GM23338 (cell line): Measurements from ENCODE around the gene ADGRL3. TPM values are rescaled to one million over a fixed set of nuclear protein-coding genes. Genes with fewer than 3 reads are reported as not detected.

Source experiments
- ATAC-seq: fragments of 200-7000 bp; cut with Tn5 transposase; 3 replicates; pipeline ENCODE4 v1.9.1; 2020
- DNase-seq: peaks from one replicate; pipeline ENCODE4 v3.0.0-alpha.2; 2015; ENCODE audit warnings: low spot score
- H2AFZ ChIP-seq: fragments of 200-600 bp; sonication (generic); 2 replicates; pipeline ENCODE4 v1.8.0; 2016; ENCODE audit warnings: antibody characterized with exemption, mild to moderate bottlenecking, moderate library complexity
- H3F3A ChIP-seq: fragments of 200-600 bp; sonication (generic); replicated peaks from 2 replicates; pipeline ENCODE4 v1.8.0; 2017; ENCODE audit warnings: antibody characterized with exemption, mixed run types, low read depth
- H3K27ac ChIP-seq: fragments of 200-600 bp; sonication (generic); 2 replicates; pipeline ENCODE4 v1.6.1; 2016; ENCODE audit warnings: low read depth
- H3K27me3 ChIP-seq: fragments of 200-600 bp; sonication (generic); 2 replicates; pipeline ENCODE4 v1.8.0; 2016; ENCODE audit warnings: mild to moderate bottlenecking, mixed run types, moderate library complexity; ENCODE audit not compliant: insufficient read depth
- H3K36me3 ChIP-seq: fragments of 200-600 bp; sonication (generic); 2 replicates; pipeline ENCODE4 v1.8.0; 2016; ENCODE audit warnings: mild to moderate bottlenecking; ENCODE audit not compliant: insufficient read depth
- H3K4me1 ChIP-seq: fragments of 200-600 bp; sonication (generic); 2 replicates; pipeline ENCODE4 v1.8.0; 2016; ENCODE audit warnings: mild to moderate bottlenecking, moderate library complexity; ENCODE audit not compliant: insufficient read depth
- H3K4me2 ChIP-seq: fragments of 200-600 bp; sonication (generic); 2 replicates; pipeline ENCODE4 v1.7.1; 2017; ENCODE audit warnings: mixed run types
- H3K4me3 ChIP-seq: fragments of 200-600 bp; sonication (generic); 2 replicates; pipeline ENCODE4 v1.6.1; 2016; ENCODE audit warnings: mixed run types
- H3K79me2 ChIP-seq: fragments of 200-600 bp; sonication (generic); replicated peaks from 2 replicates; pipeline ENCODE4 v1.8.0; 2017; ENCODE audit warnings: mild to moderate bottlenecking; ENCODE audit not compliant: insufficient read depth
- H3K9me2 ChIP-seq: fragments of 200-600 bp; sonication (generic); 2 replicates; pipeline ENCODE4 v1.8.0; 2017; ENCODE audit not compliant: insufficient read depth
- H4K20me1 ChIP-seq: fragments of 200-600 bp; sonication (generic); replicated peaks from 2 replicates; pipeline ENCODE4 v1.8.0; 2017; ENCODE audit warnings: mild to moderate bottlenecking; ENCODE audit not compliant: insufficient read depth
- H3K27ac Mint-ChIP-seq: 2 replicates; pipeline ENCODE4 v1.8.0; 2020; ENCODE audit warnings: inconsistent platforms, mild to moderate bottlenecking, moderate library complexity, mixed read lengths
- H3K27me3 Mint-ChIP-seq: 3 replicates; pipeline ENCODE4 v1.8.0; 2022; ENCODE audit warnings: low read depth, mild to moderate bottlenecking, moderate library complexity, mixed read lengths, inconsistent platforms; ENCODE audit not compliant: insufficient read depth, poor library complexity
- H3K36me3 Mint-ChIP-seq: 3 replicates; pipeline ENCODE4 v1.8.0; 2021; ENCODE audit warnings: low read depth, mild to moderate bottlenecking, inconsistent platforms, moderate library complexity, mixed read lengths
- H3K4me1 Mint-ChIP-seq: 3 replicates; pipeline ENCODE4 v1.8.0; 2020; ENCODE audit warnings: mild to moderate bottlenecking, inconsistent platforms, mixed read lengths
- H3K4me3 Mint-ChIP-seq: 3 replicates; pipeline ENCODE4 v1.8.0; 2021; ENCODE audit warnings: moderate library complexity, mild to moderate bottlenecking, inconsistent platforms, mixed read lengths
- H3K9me3 Mint-ChIP-seq: 3 replicates; pipeline ENCODE4 v1.8.0; 2020; ENCODE audit warnings: moderate library complexity, mild to moderate bottlenecking, inconsistent platforms, mixed read lengths
- CREB1 ChIP-seq: fragments of 250-450 bp; sonication (Bioruptor Pico); IDR thresholded peaks from 2 replicates; pipeline ENCODE4 v1.5.0; 2020; ENCODE audit warnings: low read depth, mild to moderate bottlenecking, moderate library complexity
- CTCF ChIP-seq, 2 experiments: fragments of 200-600 bp in 1 of 2; sonication (generic) in 1 of 2; conservative IDR thresholded peaks; 2 replicates each; pipeline versions ENCODE4 v1.5.1 to v1.6.1; 2016 to 2017; ENCODE audit warnings: antibody characterized with exemption in 2 of 2, low read depth in 2 of 2, mild to moderate bottlenecking in 2 of 2, moderate library complexity in 1 of 2
- ETS1 ChIP-seq: IDR thresholded peaks from 2 replicates; pipeline ENCODE4 v1.6.1; 2016; ENCODE audit warnings: antibody characterized with exemption
- EZH2 ChIP-seq: fragments of 200-600 bp; sonication (generic); IDR thresholded peaks from one replicate; pipeline ENCODE4 v1.8.0; 2017; ENCODE audit warnings: antibody characterized with exemption, mild to moderate bottlenecking, low read depth; ENCODE audit not compliant: unreplicated experiment
- EZH2phosphoT487 ChIP-seq: fragments of 200-600 bp; sonication (generic); IDR thresholded peaks from one replicate; pipeline ENCODE4 v1.8.1; 2018; ENCODE audit warnings: antibody characterized with exemption; ENCODE audit not compliant: unreplicated experiment
- JUNB ChIP-seq: IDR thresholded peaks from one replicate; pipeline ENCODE4 v1.6.1; 2016; ENCODE audit warnings: antibody characterized with exemption; ENCODE audit not compliant: unreplicated experiment
- NANOG ChIP-seq: IDR thresholded peaks from 2 replicates; pipeline ENCODE4 v1.6.1; 2016; ENCODE audit warnings: antibody characterized with exemption, borderline replicate concordance
- POLR2AphosphoS5 ChIP-seq: IDR thresholded peaks from 2 replicates; pipeline ENCODE4 v1.6.1; 2016; ENCODE audit warnings: antibody characterized with exemption, low read depth
- REST ChIP-seq: IDR thresholded peaks from one replicate; pipeline ENCODE4 v1.6.1; 2018; ENCODE audit warnings: antibody characterized with exemption; ENCODE audit not compliant: unreplicated experiment
- STAT1 ChIP-seq: IDR thresholded peaks from one replicate; pipeline ENCODE4 v1.6.1; 2016; ENCODE audit warnings: antibody characterized with exemption; ENCODE audit not compliant: unreplicated experiment
- ZNF114 ChIP-seq: fragments of 250-450 bp; sonication (Bioruptor Pico); IDR thresholded peaks from 2 replicates; pipeline ENCODE4 v1.5.0; 2020; ENCODE audit warnings: mild to moderate bottlenecking, moderate library complexity
- ZNF331 ChIP-seq: fragments of 250-450 bp; sonication (Bioruptor Pico); IDR thresholded peaks from 2 replicates; pipeline ENCODE4 v1.5.0; 2020; ENCODE audit warnings: low read depth, mild to moderate bottlenecking, moderate library complexity
- ZNF462 ChIP-seq: fragments of 250-450 bp; sonication (Bioruptor Pico); IDR thresholded peaks from 2 replicates; pipeline ENCODE4 v1.5.0; 2020; ENCODE audit warnings: mild to moderate bottlenecking, moderate library complexity
- polyA plus RNA-seq: library from polyadenylated mRNA; unstranded; fragments of >200 nt; fragmentation: Nextera tagmentation; extraction: Ambion mirVana; gene quantifications from 2 replicates; pipeline ENCODE4 v1.2.1, GENCODE V29; 2016
- total RNA-seq: library from RNA; depleted of rRNA; stranded (reverse); fragments of >200 nt; shearing (Covaris generic); gene quantifications from 2 replicates; pipeline ENCODE4 v1.2.3, GENCODE V29; 2014

ADGRL3 gene
- total and polyA plus RNA-seq, 2 experiments from 2014 or later: 9.7 to 16.5 TPM

- Histone ChIP-seq H3K4me2 (peak overlapping the region; percentile 19), H2AFZ (no peak overlapping the region), H3K4me1 (peaks cover 14% of the 10 kb centered on the region), H3K36me3 (no peaks in the 10 kb centered on the region), H3F3A (no peaks in the 10 kb centered on the region), H3K27me3 (no peaks in the 10 kb centered on the region), H3K27ac (0 out of 2 replicates have a peak overlapping the region, but pooled peaks have one; percentile 22), H3K79me2 (no peaks in the 10 kb centered on the region), H4K20me1 (no peaks in the 10 kb centered on the region), H3K4me3 (0 out of 2 replicates have a peak overlapping the region, but pooled peaks have one; percentile 4), H3K9me2 (no peaks in the 10 kb centered on the region)
- Mint-ChIP-seq H3K9me3 (no peaks in the 10 kb centered on the region), H3K36me3 (no peaks in the 10 kb centered on the region), H3K4me3 (no peak overlapping the region), H3K27me3 (no peaks in the 10 kb centered on the region), H3K4me1 (peaks cover 34% of the 10 kb centered on the region), H3K27ac (peak overlapping the region; percentile 57; the same call in 1 of the 2 replicates)
- peak; percentile 77 for ATAC-seq
- DNase-seq: peak; percentile 34
- TF ChIP-seq STAT1 (no peak), CTCF (conservative IDR thresholded peaks at IDR 0.05; ENCODE audit: low read depth in 2 of 2) (no peak), ETS1 (no peak), JUNB (no peak), CREB1 (no peak), EZH2 (no peak), EZH2phosphoT487 (no peak), ZNF462 (no peak), POLR2AphosphoS5 (no peak), ZNF331 (CRISPR knock-in tag) (no peak), ZNF114 (CRISPR knock-in tag) (no peak), REST (no peak), NANOG (no peak)
Observed at GRCh38 chr4:62080431-62080830, 880.3 kb downstream of the ADGRL3 start.
